HCT116 (cell line): ENCODE measurements around the gene TMEM222. TPM values are rescaled to one million over a fixed set of nuclear protein-coding genes. Genes with fewer than 3 reads are reported as not detected.

Experiments used
- ATAC-seq: fragments of 200-7000 bp; cut with Tn5 transposase; 2 replicates; pipeline ENCODE4 v1.9.1; 2020; ENCODE audit warnings: mild to moderate bottlenecking, moderate library complexity
- BruUV-seq: library from RNA; stranded (reverse); fragments of 400-500 nt; replicated peaks from 2 replicates; lab custom pipeline; 2021; lab: Mats Ljungman, UMichigan
- CTCF ChIA-PET: fragments of 300-600 bp; sonication (Branson Sonifier 250); formaldehyde crosslinking; loops from one replicate; lab custom pipeline; 2021; ENCODE audit warnings: antibody characterized with exemption; lab: Charles Lee
- POLR2A ChIA-PET: fragments of 300-600, 350-600 bp; sonication (Branson Sonifier 250); formaldehyde crosslinking; loops from one replicate; lab custom pipeline; 2021; ENCODE audit warnings: antibody characterized with exemption; lab: Charles Lee
- RAD21 ChIA-PET, 2 experiments: fragments of 300-600 bp; sonication (Branson Sonifier 250); formaldehyde crosslinking; loops; one replicate each; lab custom pipeline; 2023; ENCODE audit warnings: low total read pairs in 2 of 2; ENCODE audit not compliant: uncharacterized antibody in 2 of 2, unreplicated experiment in 2 of 2, low non-redundant PET in 1 of 2; lab: Charles Lee
- DNase-seq: peaks from one replicate; pipeline ENCODE4 v3.0.0-alpha.2; 2010; ENCODE audit warnings: low read depth, low spot score
- H2AFZ ChIP-seq: fragments of 200-600 bp; shearing (Covaris generic), sonication (generic); 2 replicates; pipeline ENCODE4 v1.6.1; 2017; ENCODE audit warnings: low read depth, mixed run types, mixed read lengths, antibody characterized with exemption, low read length; ENCODE audit not compliant: poor library complexity, severe bottlenecking
- H3K27ac ChIP-seq: 2 replicates; pipeline ENCODE4 v1.5.1; 2012; ENCODE audit warnings: low read depth, low read length
- H3K27me3 ChIP-seq: fragments of 200-600 bp; sonication (generic); 2 replicates; pipeline ENCODE4 v1.6.1; 2016; ENCODE audit warnings: mixed run types, low read length, mixed read lengths; ENCODE audit not compliant: insufficient read depth
- H3K36me3 ChIP-seq, 2 experiments: fragments of 200-500 bp in 1 of 2; fragments of 200-600 bp in 1 of 2; sonication (Bioruptor generic) in 1 of 2; sonication (generic) in 1 of 2; 2 replicates each; pipeline versions ENCODE4 v1.5.1 to v1.6.1; 2014 to 2016; ENCODE audit warnings: low read length in 2 of 2, inconsistent platforms in 1 of 2, mixed read lengths in 1 of 2, mixed run types in 1 of 2; ENCODE audit not compliant: insufficient read depth in 2 of 2, control insufficient read depth in 1 of 2
- H3K4me1 ChIP-seq, 2 experiments: fragments of 200-600 bp in 1 of 2; sonication (generic) in 1 of 2; 2 replicates each; pipeline versions ENCODE4 v1.5.1 to v1.6.1; 2012 to 2017; ENCODE audit warnings: low read length in 2 of 2, inconsistent platforms in 1 of 2, mild to moderate bottlenecking in 1 of 2, mixed read lengths in 1 of 2, mixed run types in 1 of 2, moderate library complexity in 1 of 2; ENCODE audit not compliant: insufficient read depth in 2 of 2, control insufficient read depth in 1 of 2
- H3K4me2 ChIP-seq: fragments of 200-600 bp; sonication (generic); 2 replicates; pipeline ENCODE4 v1.6.1; 2017; ENCODE audit warnings: mixed run types, low read length, mixed read lengths
- H3K4me3 ChIP-seq, 2 experiments: fragments of 200-600 bp in 1 of 2; sonication (generic) in 1 of 2; replicated peaks in 1 of 2; 2 replicates each; pipeline ENCODE4 v1.5.1; 2011 to 2016; ENCODE audit warnings: low read length in 2 of 2, control low read depth in 1 of 2, low read depth in 1 of 2, mild to moderate bottlenecking in 1 of 2, mixed read lengths in 1 of 2, mixed run types in 1 of 2
- H3K79me2 ChIP-seq: fragments of 200-600 bp; sonication (generic); 2 replicates; pipeline ENCODE4 v1.6.1; 2017; ENCODE audit warnings: mild to moderate bottlenecking, mixed run types, low read length, moderate library complexity, mixed read lengths; ENCODE audit not compliant: insufficient read depth
- H3K9ac ChIP-seq: fragments of 200-600 bp; sonication (generic); 2 replicates; pipeline ENCODE4 v1.6.1; 2016; ENCODE audit warnings: low read length, mixed read lengths
- H3K9me2 ChIP-seq: fragments of 200-600 bp; sonication (generic), shearing (Covaris generic); 2 replicates; pipeline ENCODE4 v1.6.1; 2017; ENCODE audit warnings: mixed run types, mild to moderate bottlenecking, moderate library complexity; ENCODE audit not compliant: insufficient read depth
- H3K9me3 ChIP-seq, 2 experiments: fragments of 200-500 bp in 1 of 2; fragments of 200-600 bp in 1 of 2; sonication (Bioruptor generic) in 1 of 2; sonication (generic) in 1 of 2; 2 replicates each; pipeline ENCODE4 v1.6.1; 2014 to 2017; ENCODE audit warnings: low read length in 2 of 2, mixed read lengths in 2 of 2, inconsistent platforms in 1 of 2, low read depth in 1 of 2, mild to moderate bottlenecking in 1 of 2, mixed run types in 1 of 2, moderate library complexity in 1 of 2; ENCODE audit not compliant: control insufficient read depth in 1 of 2, insufficient read depth in 1 of 2
- H4K20me1 ChIP-seq: fragments of 200-600 bp; sonication (generic), shearing (Covaris generic); 2 replicates; pipeline ENCODE4 v1.6.1; 2017; ENCODE audit warnings: mixed run types, mild to moderate bottlenecking, moderate library complexity; ENCODE audit not compliant: insufficient read depth
- ELF1 ChIP-seq: IDR thresholded peaks from 2 replicates; pipeline ENCODE4 v1.6.1; 2012; ENCODE audit warnings: low read depth, borderline replicate concordance
- EZH2phosphoT487 ChIP-seq: fragments of 200-600 bp; IDR thresholded peaks from 2 replicates; pipeline ENCODE4 v1.6.1; 2018; ENCODE audit warnings: antibody characterized with exemption, borderline replicate concordance
- FOSL1 ChIP-seq: IDR thresholded peaks from 2 replicates; pipeline ENCODE4 v1.6.1; 2012; ENCODE audit warnings: low read depth
- JUND ChIP-seq: IDR thresholded peaks from 2 replicates; pipeline ENCODE4 v1.6.1; 2012
- POLR2A ChIP-seq: IDR thresholded peaks from 2 replicates; pipeline ENCODE4 v1.7.0; 2011; ENCODE audit warnings: borderline replicate concordance; ENCODE audit not compliant: insufficient read depth, insufficient read length; ENCODE audit errors: extremely low read depth
- RAD21 ChIP-seq: IDR thresholded peaks from 2 replicates; pipeline ENCODE4 v1.6.1; 2012; ENCODE audit warnings: low read depth, mild to moderate bottlenecking
- SRF ChIP-seq: IDR thresholded peaks from 2 replicates; pipeline ENCODE4 v1.6.1; 2012; ENCODE audit warnings: low read depth
- ZFX ChIP-seq: fragments of 450-650 bp; IDR thresholded peaks from 2 replicates; pipeline ENCODE4 v1.6.1; 2017
- intact Hi-C: fragments of 100-400 bp; cut with micrococcal nuclease; formaldehyde crosslinking; loops from 2 replicates; pipeline ENCODE4 v1.10.0; 2022
- total RNA-seq: library from RNA; stranded (reverse); gene quantifications from one replicate; pipeline ENCODE4 v1.2.1, GENCODE V29; 2021; ENCODE audit not compliant: unreplicated experiment
- TF ChIP-seq, protein P1 (sequence below): IDR thresholded peaks from 2 replicates; pipeline ENCODE4 v1.6.1; 2011; ENCODE audit warnings: mild to moderate bottlenecking, low read length, moderate library complexity; ENCODE audit not compliant: insufficient replicate concordance; ENCODE audit errors: extremely low read depth
- TF ChIP-seq, protein P2 (sequence below): IDR thresholded peaks from 2 replicates; pipeline ENCODE4 v1.6.1; 2012

Gene TMEM222
- total RNA-seq, 1 experiment from 2014 or later, result 32.8 TPM

DNA sequence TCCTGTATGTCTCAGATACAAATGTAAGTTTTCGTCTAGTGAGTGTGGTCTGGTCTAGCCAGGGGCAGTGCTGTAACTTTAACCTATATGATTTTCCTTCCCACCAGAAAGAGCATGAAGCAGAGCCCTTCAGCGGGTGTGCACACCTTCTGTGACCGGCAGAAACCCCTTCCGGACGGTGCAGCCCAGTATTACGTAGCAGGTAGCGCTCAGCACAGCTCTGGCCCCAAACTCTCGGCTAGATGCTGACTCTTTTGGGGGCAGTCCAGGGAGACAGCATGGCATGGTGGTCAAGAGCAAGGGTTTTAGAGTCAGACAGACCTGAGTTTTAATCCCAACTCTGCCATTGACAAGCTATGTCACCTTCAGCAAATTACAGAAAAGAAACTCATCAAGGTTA lies 28.0 kb upstream of the TMEM222 start:
- H3K36me3 ChIP-seq, result no peaks in the 10 kb centered on the region
- no peak overlapping the region for H3K27ac ChIP-seq
- H3K4me1 ChIP-seq, result peaks cover 0 to 9% of the 10 kb centered on the region in 2 experiments; a peak in 1 of 4 replicates
- H3K9ac ChIP-seq, result no peak overlapping the region
- ChIA-PET POLR2A (interaction anchor here (1.0 kb wide), 1 partner anchor 97 kb away, joined by 3 read pairs; no protein-coding TSS in a partner anchor), RAD21 (no interaction called here), CTCF (interaction anchor here (0.9 to 3.7 kb wide), 3 partner anchors 13 to 101 kb away, joined by 4 to 32 read pairs (median 4); no protein-coding TSS in a partner anchor)
- TF ChIP-seq RAD21 (no peak), ZFX (no peak), FOSL1 (no peak), SRF (no peak), EZH2phosphoT487 (no peak), ELF1 (no peak), JUND (no peak), POLR2A (no peak)
- TF ChIP-seq, protein P1, sequence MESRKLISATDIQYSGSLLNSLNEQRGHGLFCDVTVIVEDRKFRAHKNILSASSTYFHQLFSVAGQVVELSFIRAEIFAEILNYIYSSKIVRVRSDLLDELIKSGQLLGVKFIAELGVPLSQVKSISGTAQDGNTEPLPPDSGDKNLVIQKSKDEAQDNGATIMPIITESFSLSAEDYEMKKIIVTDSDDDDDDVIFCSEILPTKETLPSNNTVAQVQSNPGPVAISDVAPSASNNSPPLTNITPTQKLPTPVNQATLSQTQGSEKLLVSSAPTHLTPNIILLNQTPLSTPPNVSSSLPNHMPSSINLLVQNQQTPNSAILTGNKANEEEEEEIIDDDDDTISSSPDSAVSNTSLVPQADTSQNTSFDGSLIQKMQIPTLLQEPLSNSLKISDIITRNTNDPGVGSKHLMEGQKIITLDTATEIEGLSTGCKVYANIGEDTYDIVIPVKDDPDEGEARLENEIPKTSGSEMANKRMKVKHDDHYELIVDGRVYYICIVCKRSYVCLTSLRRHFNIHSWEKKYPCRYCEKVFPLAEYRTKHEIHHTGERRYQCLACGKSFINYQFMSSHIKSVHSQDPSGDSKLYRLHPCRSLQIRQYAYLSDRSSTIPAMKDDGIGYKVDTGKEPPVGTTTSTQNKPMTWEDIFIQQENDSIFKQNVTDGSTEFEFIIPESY, result no peak
- TF ChIP-seq, protein P2, sequence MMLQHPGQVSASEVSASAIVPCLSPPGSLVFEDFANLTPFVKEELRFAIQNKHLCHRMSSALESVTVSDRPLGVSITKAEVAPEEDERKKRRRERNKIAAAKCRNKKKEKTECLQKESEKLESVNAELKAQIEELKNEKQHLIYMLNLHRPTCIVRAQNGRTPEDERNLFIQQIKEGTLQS, result no peak
- DNase-seq (no peak), ATAC-seq (no peak)
- intact Hi-C loops, result no loop called here
- no peaks in the 10 kb centered on the region for H3K79me2 ChIP-seq
- no peaks in the 10 kb centered on the region for H3K9me2 ChIP-seq
- no peaks in the 10 kb centered on the region for H3K9me3 ChIP-seq
- no TSS peak for BruUV-seq
- H2AFZ ChIP-seq, result no peak overlapping the region
- H3K4me2 ChIP-seq, result no peak overlapping the region
- no peaks in the 10 kb centered on the region for H4K20me1 ChIP-seq
- no peaks in the 10 kb centered on the region for H3K27me3 ChIP-seq
- no peak overlapping the region for H3K4me3 ChIP-seq
